Parathyroid adenoma (tissue), 2 donors: ENCODE results near the gene DNHD1.

Source experiments
- H2AFZ ChIP-seq: fragments of 300-600 bp; sonication (generic); one replicate; pipeline ENCODE4 v1.7.0; 2017; ENCODE audit warnings: antibody characterized with exemption, mild to moderate bottlenecking
- H3K27ac ChIP-seq: fragments of 300-600 bp; sonication (generic); one replicate; pipeline ENCODE4 v1.7.0; 2017
- H3K27me3 ChIP-seq: fragments of 300-600 bp; sonication (generic); one replicate; pipeline ENCODE4 v1.7.0; 2017; ENCODE audit warnings: low read length; ENCODE audit not compliant: control insufficient read depth, insufficient read depth
- H3K36me3 ChIP-seq: fragments of 300-600 bp; sonication (generic); one replicate; pipeline ENCODE4 v1.7.0; 2017; ENCODE audit warnings: low read length; ENCODE audit not compliant: control insufficient read depth, insufficient read depth
- H3K4me1 ChIP-seq: fragments of 300-600 bp; sonication (generic); one replicate; pipeline ENCODE4 v1.7.0; 2017; ENCODE audit warnings: control low read depth
- H3K4me2 ChIP-seq: fragments of 300-600 bp; sonication (generic); one replicate; pipeline ENCODE4 v1.7.0; 2017; ENCODE audit warnings: low read length
- H3K4me3 ChIP-seq: fragments of 300-600 bp; sonication (generic); one replicate; pipeline ENCODE4 v1.7.0; 2017; ENCODE audit warnings: low read depth, low read length
- H3K79me2 ChIP-seq: fragments of 300-600 bp; sonication (generic); one replicate; pipeline ENCODE4 v1.7.0; 2017; ENCODE audit warnings: control low read depth
- H3K9ac ChIP-seq: fragments of 300-600 bp; sonication (generic); one replicate; pipeline ENCODE4 v1.7.0; 2017; ENCODE audit warnings: mild to moderate bottlenecking
- H3K9me3 ChIP-seq: fragments of 300-600 bp; sonication (generic); one replicate; pipeline ENCODE4 v1.7.0; 2017; ENCODE audit warnings: low read length; ENCODE audit not compliant: control insufficient read depth
- CTCF ChIP-seq: fragments of 300-600 bp; sonication (generic); IDR thresholded peaks from one replicate; pipeline ENCODE4 v1.7.0; 2017; ENCODE audit warnings: antibody characterized with exemption, mild to moderate bottlenecking
- donor health status: primary hyperparathyroidism.

DNHD1 gene

GRCh38 chr11:6474413-6474792, 22.7 kb upstream of the DNHD1 start:
- H3K4me3 ChIP-seq, result peak overlapping the region; percentile 64
- H2AFZ ChIP-seq, result peak overlapping the region; percentile 85
- no peak overlapping the region for H3K9ac ChIP-seq
- H3K9me3 ChIP-seq, result no peaks in the 10 kb centered on the region
- peaks cover 2% of the 10 kb centered on the region for H3K4me1 ChIP-seq
- H3K36me3 ChIP-seq, result no peaks in the 10 kb centered on the region
- H3K79me2 ChIP-seq, result no peaks in the 10 kb centered on the region
- H3K4me2 ChIP-seq, result peak overlapping the region; percentile 65
- no peak for TF ChIP-seq CTCF
- no peaks in the 10 kb centered on the region for H3K27me3 ChIP-seq
- H3K27ac ChIP-seq, result peak overlapping the region; percentile 84

DNA sequence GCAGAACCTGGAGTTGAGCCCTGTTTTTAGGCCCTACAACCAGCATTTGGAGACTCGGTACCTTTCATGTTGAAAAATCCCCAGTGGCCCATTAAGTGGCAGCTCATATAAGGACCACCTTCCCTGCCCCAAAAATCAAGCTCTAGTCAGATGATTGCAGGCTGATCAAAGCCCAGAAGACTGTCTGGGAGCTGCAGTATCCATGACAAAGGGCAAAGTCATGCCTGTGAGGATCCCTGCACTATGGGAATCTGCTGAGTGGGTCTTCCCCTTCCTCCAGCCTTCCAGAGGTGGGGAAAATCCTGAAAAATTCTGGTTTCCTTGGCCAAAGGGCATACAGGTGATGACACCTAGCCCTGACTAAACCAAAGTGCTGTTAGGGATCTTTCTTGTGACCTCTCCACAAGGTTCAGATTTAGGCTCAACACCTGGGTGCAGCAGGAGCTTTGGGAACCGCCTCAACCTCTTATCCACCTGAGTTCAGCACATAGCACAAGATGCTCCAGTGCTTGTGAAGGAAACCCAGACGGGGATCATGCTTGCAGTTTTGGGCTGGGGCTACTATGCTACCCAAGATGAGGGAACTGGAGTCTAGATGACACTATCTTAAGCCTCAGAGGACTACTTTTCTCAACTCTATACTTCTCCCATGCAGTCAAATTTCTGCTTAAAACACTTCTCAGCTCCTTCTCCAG, 22.1 kb upstream of the DNHD1 start:
- Histone ChIP-seq H3K27me3 (no peaks in the 10 kb centered on the region), H3K9me3 (no peaks in the 10 kb centered on the region), H3K79me2 (no peaks in the 10 kb centered on the region), H3K27ac (no peak overlapping the region), H3K4me2 (no peak overlapping the region), H2AFZ (no peak overlapping the region), H3K4me1 (peaks cover 2% of the 10 kb centered on the region), H3K4me3 (no peak overlapping the region), H3K9ac (no peak overlapping the region), H3K36me3 (no peaks in the 10 kb centered on the region)
- no peak for TF ChIP-seq CTCF

- Histone ChIP-seq H3K4me3 (no peak overlapping the region), H3K36me3 (no peaks in the 10 kb centered on the region), H3K9ac (no peak overlapping the region), H3K4me2 (no peak overlapping the region), H3K79me2 (peaks cover 3% of the 10 kb centered on the region), H3K27me3 (no peaks in the 10 kb centered on the region), H3K27ac (no peak overlapping the region), H3K4me1 (peaks cover 4% of the 10 kb centered on the region), H2AFZ (no peak overlapping the region), H3K9me3 (no peaks in the 10 kb centered on the region)
- TF ChIP-seq CTCF, result no peak
Measured at GRCh38 chr11:6475936-6476335, 21.1 kb upstream of the DNHD1 start.

GRCh38 chr11:6476571-6476970, 20.5 kb upstream of the DNHD1 start:
- no peak overlapping the region for H3K4me2 ChIP-seq
- H3K79me2 ChIP-seq, result peaks cover 3% of the 10 kb centered on the region
- H3K27ac ChIP-seq, result no peak overlapping the region
- no peaks in the 10 kb centered on the region for H3K36me3 ChIP-seq
- H3K4me1 ChIP-seq, result peaks cover 4% of the 10 kb centered on the region
- H2AFZ ChIP-seq, result no peak overlapping the region
- H3K9me3 ChIP-seq, result no peaks in the 10 kb centered on the region
- no peak overlapping the region for H3K4me3 ChIP-seq
- H3K9ac ChIP-seq, result no peak overlapping the region
- no peaks in the 10 kb centered on the region for H3K27me3 ChIP-seq
- no peak for TF ChIP-seq CTCF

DNA sequence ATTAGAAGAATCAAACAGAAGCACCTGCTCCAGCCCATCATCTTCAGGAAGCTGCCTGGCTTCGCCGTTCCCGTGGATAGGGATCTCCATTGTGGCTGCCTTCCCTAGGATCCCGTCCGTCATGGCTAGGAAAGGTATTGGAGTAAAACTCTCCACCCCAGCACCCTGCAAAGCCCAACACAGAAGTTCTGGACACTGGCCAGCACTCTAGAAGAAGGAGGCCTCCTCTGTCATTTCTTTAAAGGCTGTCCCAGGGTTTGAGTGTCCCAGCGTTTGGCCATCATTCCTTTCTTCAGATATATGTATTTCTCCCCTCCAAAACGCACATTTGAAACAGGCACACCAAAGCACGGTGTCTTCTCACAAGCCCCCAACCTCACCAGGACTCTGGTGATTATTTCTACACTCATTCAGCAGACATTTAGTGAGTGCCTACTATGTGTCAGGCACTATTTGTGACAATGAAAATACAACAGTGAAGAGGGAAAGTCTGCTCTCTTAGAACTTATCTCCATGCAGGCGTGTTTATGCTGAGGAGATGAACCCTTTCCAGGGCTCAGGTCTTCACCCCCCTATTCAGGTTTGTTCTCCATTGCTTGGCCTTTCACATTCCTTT, 16.7 kb upstream of the DNHD1 start:
- Histone ChIP-seq H3K36me3 (no peaks in the 10 kb centered on the region), H3K4me3 (peak overlapping the region; percentile 84), H3K4me1 (peaks cover 4% of the 10 kb centered on the region), H3K9me3 (no peaks in the 10 kb centered on the region), H3K27me3 (no peaks in the 10 kb centered on the region), H2AFZ (no peak overlapping the region), H3K79me2 (peaks cover 10% of the 10 kb centered on the region), H3K27ac (peak overlapping the region; percentile 72), H3K4me2 (peak overlapping the region; percentile 86), H3K9ac (peak overlapping the region; percentile 37)
- TF ChIP-seq CTCF, result no peak
